ENCODE measurements around the gene SH3BP4. TPM values are rescaled to one million over a fixed set of nuclear protein-coding genes. Genes with fewer than 3 reads are reported as not detected.

SH3BP4 gene
- total RNA-seq, 4 donors from 2014 or later: 29.1 to 57.8 (median 42.6) TPM

DNA sequence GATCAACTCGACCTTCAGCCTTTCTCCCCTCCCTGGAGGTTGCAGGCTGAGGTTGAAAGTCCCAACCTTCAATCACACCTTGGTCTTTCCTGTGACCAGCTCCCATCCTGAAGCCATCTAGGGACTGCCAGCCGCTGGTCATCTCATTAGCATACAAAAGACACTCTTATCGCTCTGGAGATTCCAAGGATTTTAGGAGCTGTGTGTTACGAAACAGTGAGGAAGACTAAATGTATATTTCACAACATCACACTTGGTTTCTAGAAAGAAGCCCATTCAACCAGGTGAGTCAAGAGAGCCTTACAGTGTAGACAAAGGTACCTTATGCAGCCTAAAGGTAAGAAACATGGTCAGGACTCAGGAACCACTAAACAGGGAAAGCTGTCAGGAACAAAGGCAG, 126.4 kb downstream of the SH3BP4 start:
- TF ChIP-seq, protein P1, sequence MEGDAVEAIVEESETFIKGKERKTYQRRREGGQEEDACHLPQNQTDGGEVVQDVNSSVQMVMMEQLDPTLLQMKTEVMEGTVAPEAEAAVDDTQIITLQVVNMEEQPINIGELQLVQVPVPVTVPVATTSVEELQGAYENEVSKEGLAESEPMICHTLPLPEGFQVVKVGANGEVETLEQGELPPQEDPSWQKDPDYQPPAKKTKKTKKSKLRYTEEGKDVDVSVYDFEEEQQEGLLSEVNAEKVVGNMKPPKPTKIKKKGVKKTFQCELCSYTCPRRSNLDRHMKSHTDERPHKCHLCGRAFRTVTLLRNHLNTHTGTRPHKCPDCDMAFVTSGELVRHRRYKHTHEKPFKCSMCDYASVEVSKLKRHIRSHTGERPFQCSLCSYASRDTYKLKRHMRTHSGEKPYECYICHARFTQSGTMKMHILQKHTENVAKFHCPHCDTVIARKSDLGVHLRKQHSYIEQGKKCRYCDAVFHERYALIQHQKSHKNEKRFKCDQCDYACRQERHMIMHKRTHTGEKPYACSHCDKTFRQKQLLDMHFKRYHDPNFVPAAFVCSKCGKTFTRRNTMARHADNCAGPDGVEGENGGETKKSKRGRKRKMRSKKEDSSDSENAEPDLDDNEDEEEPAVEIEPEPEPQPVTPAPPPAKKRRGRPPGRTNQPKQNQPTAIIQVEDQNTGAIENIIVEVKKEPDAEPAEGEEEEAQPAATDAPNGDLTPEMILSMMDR (IDR thresholded peaks at IDR 0.05): no peak
- TF ChIP-seq POLR2A (IDR thresholded peaks at IDR 0.05): no peak
- intact Hi-C loops (cut with DNase I; ENCODE audit: low total_unique reads): no loop called here
- WGBS, 2 donors: 78 to 82% methylated on average over 4 of the region's 4 CpGs

DNA sequence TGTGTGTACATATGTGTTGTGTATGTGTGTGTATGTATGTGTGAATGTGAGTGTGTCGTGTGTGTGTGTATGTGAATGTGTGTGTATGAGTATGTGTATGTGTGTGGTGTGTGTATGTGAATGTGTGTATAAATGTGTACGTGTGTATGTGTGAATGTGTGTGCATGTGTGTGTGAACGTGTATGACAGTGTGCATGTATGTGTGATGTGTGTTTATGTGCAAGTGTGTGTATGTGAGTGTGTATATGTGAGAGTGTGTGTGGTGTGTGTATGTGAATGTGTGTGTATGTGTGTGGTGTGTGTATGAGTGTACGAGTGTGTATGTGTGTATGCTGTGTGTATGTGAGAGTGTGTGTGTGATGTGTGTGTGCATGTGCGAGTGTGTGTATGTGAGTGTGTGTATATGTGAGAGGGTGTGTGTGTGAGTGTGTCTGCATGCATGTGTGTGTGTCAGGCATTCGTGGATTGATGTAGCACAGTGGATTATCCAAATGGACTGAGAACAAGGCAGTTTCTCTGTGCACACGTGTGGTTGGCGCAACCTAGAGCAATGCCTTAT, 127.2 kb downstream of the SH3BP4 start:
- TF ChIP-seq, protein P1 (IDR thresholded peaks at IDR 0.05): no peak
- no peak for TF ChIP-seq POLR2A (IDR thresholded peaks at IDR 0.05)
- intact Hi-C loops (cut with DNase I; ENCODE audit: low total_unique reads): no loop called here

More for the DNA sequence above, 126.4 kb downstream of the SH3BP4 start:
- DNase-seq (ENCODE audit: low spot score in 2 of 2): no peak
- H3K4me3 ChIP-seq (ENCODE audit: low read depth, poor library complexity, severe bottlenecking): no peak overlapping the region

DNA sequence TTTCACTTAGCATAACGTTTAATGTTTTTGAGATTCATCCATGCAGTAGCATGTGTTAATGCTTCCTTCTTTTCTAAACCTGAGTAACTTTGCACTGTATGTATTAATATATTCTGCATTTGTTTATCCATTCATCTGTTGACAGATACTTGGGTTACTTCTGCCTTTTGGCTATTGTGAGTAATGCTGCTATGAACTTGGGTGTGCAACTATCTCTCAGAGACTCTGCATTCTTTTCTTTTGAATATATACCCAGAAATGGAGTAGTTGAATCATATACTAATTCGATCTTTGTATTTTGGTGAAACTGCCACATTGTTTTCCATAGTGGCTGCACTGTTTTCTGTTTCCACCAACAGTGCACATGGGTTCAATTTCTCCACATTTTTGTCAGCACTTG, 128.3 kb downstream of the SH3BP4 start:
- intact Hi-C loops (cut with DNase I; ENCODE audit: low total_unique reads): no loop called here
- DNase-seq (ENCODE audit: low spot score in 2 of 2): no peak
- no peak overlapping the region for H3K4me3 ChIP-seq (ENCODE audit: low read depth, poor library complexity, severe bottlenecking)
- WGBS, 2 donors: 61 to 73% methylated on average over 2 of the region's 2 CpGs
- TF ChIP-seq, protein P1 (IDR thresholded peaks at IDR 0.05): no peak
- TF ChIP-seq POLR2A (IDR thresholded peaks at IDR 0.05): no peak

More for the DNA sequence above, 127.2 kb downstream of the SH3BP4 start:
- WGBS, 2 donors: 85 to 90% methylated on average over 8 of the region's 8 CpGs
- no peak overlapping the region for H3K4me3 ChIP-seq (ENCODE audit: low read depth, poor library complexity, severe bottlenecking)
- peak in 1 of 2 donors; percentile 13 for DNase-seq (ENCODE audit: low spot score in 2 of 2)

DNA sequence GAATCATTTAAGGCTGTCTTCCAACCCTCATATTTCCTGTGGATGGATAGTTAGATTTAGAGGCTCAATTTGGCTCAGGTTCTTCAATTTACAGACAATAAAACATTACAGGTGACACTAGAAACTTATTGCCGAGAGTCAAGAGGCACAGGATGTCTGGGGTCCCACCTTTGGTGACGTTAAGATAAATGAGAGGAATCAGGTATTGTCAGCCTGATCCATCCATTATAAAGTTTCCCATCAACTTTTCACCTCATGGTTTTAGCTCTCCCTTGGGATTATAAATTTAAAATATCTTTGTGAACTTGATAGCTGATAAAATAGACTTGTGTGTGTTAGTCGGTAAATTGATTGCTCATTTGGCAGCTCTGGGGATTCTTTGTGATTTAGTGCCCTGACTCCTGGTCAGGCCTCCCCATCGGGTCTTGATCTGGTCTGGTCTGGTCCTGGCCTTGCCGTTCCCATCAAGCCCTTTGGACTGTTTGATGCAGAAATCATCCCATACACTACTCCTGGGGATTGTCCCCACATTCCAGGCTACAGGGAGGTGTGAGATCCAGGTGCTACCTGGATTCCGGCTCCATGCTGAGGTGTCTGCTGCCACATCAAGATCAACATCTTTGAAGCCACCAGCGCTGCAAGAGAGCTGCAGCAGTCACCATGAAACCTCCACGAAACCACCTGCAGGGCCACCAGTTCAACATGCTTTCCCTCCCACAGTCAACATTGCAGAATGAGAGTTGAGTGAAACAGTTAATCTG, 130.9 kb downstream of the SH3BP4 start:
- TF ChIP-seq POLR2A (IDR thresholded peaks at IDR 0.05): no peak
- TF ChIP-seq, protein P1 (IDR thresholded peaks at IDR 0.05): no peak
- H3K4me3 ChIP-seq (ENCODE audit: low read depth, poor library complexity, severe bottlenecking): no peak overlapping the region
- DNase-seq (ENCODE audit: low spot score in 2 of 2): peak in 1 of 2 donors; percentile 54
- WGBS, 2 donors: 76 to 92% methylated on average over 8 of the region's 8 CpGs
- intact Hi-C loops (cut with DNase I; ENCODE audit: low total_unique reads): no loop called here

DNA sequence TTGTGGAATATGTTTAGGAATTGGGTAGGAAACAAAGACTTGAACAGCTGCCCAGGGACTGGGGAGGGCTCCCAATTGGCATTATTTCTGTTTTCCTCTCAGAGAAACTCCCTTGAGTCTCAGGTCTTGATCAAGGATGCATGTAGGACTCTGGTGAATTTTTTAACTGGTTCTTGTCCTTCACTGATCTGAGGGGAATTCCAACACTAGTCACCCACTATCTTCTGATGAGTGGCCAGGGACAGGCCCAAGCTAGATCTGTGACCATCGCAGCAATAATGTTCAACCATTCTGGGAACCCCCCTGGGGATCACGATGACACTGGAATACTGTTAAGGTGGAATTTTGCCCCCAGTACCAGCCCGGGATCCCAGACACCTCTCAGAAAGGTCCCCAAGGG, 132.0 kb downstream of the SH3BP4 start:
- intact Hi-C loops (cut with DNase I; ENCODE audit: low total_unique reads): no loop called here
- 31 to 32% methylated on average over 3 of the region's 3 CpGs for WGBS, 2 donors
- DNase-seq (ENCODE audit: low spot score in 2 of 2): no peak
- no peak overlapping the region for H3K4me3 ChIP-seq (ENCODE audit: low read depth, poor library complexity, severe bottlenecking)
- TF ChIP-seq, protein P1 (IDR thresholded peaks at IDR 0.05): no peak
- no peak for TF ChIP-seq POLR2A (IDR thresholded peaks at IDR 0.05)
